DND-41 (cell line): ENCODE measurements around the gene DIS3L2.

Experiments
- ATAC-seq: fragments of 200-7000 bp; cut with Tn5 transposase; 3 replicates; pipeline ENCODE4 v1.9.1; 2021; ENCODE audit warnings: low read depth; ENCODE audit not compliant: insufficient read depth
- DNase-seq: peaks from one replicate; pipeline ENCODE4 v3.0.0-alpha.2; 2020
- H2AFZ ChIP-seq: 2 replicates; pipeline ENCODE4 v1.6.0; 2012; ENCODE audit warnings: low read depth, low read length
- H3K27ac ChIP-seq: 2 replicates; pipeline ENCODE4 v1.5.1; 2012; ENCODE audit warnings: low read length, inconsistent platforms
- H3K27me3 ChIP-seq: fragments of 200-600 bp; sonication (generic); 2 replicates; pipeline ENCODE4 v1.6.0; 2012; ENCODE audit warnings: low read length, mild to moderate bottlenecking, inconsistent platforms; ENCODE audit not compliant: insufficient read depth, poor library complexity
- H3K36me3 ChIP-seq: 2 replicates; pipeline ENCODE4 v1.5.1; 2012; ENCODE audit warnings: low read length, inconsistent platforms; ENCODE audit not compliant: insufficient read depth
- H3K4me1 ChIP-seq: 2 replicates; pipeline ENCODE4 v1.5.1; 2012; ENCODE audit warnings: mild to moderate bottlenecking, low read length; ENCODE audit not compliant: insufficient read depth
- H3K4me2 ChIP-seq: 2 replicates; pipeline ENCODE4 v1.6.0; 2012; ENCODE audit warnings: mild to moderate bottlenecking, moderate library complexity, low read length, inconsistent platforms; ENCODE audit not compliant: insufficient read depth
- H3K4me3 ChIP-seq, 2 experiments: fragments of 200-600 bp in 1 of 2; shearing (Covaris generic) in 1 of 2; 2 replicates each; pipeline ENCODE4 v1.5.1; 2012 to 2016; ENCODE audit warnings: inconsistent platforms in 2 of 2, low read length in 2 of 2, mild to moderate bottlenecking in 2 of 2, low read depth in 1 of 2, moderate library complexity in 1 of 2
- H3K79me2 ChIP-seq: 2 replicates; pipeline ENCODE4 v1.6.0; 2012; ENCODE audit warnings: low read length, inconsistent platforms; ENCODE audit not compliant: insufficient read depth
- H3K9ac ChIP-seq: 2 replicates; pipeline ENCODE4 v1.6.0; 2012; ENCODE audit warnings: low read depth, mild to moderate bottlenecking, inconsistent platforms, low read length, moderate library complexity
- H3K9me3 ChIP-seq: 2 replicates; pipeline ENCODE4 v1.5.1; 2012; ENCODE audit warnings: low read length, moderate library complexity, mild to moderate bottlenecking, inconsistent platforms; ENCODE audit not compliant: insufficient read depth, severe bottlenecking
- H4K20me1 ChIP-seq: 2 replicates; pipeline ENCODE4 v1.6.0; 2012; ENCODE audit warnings: low read length; ENCODE audit not compliant: insufficient read depth
- CTCF ChIP-seq: IDR thresholded peaks from 2 replicates; pipeline ENCODE4 v1.5.1; 2012; ENCODE audit warnings: borderline replicate concordance, low read length, moderate library complexity, mild to moderate bottlenecking; ENCODE audit not compliant: poor library complexity, severe bottlenecking; ENCODE audit errors: extremely low read depth
- EZH2 ChIP-seq: IDR thresholded peaks from 3 replicates; pipeline ENCODE4 v1.6.1; 2012; ENCODE audit warnings: borderline replicate concordance, low read depth, mild to moderate bottlenecking, moderate library complexity, low read length, inconsistent platforms; ENCODE audit not compliant: severe bottlenecking

Gene DIS3L2

DNA sequence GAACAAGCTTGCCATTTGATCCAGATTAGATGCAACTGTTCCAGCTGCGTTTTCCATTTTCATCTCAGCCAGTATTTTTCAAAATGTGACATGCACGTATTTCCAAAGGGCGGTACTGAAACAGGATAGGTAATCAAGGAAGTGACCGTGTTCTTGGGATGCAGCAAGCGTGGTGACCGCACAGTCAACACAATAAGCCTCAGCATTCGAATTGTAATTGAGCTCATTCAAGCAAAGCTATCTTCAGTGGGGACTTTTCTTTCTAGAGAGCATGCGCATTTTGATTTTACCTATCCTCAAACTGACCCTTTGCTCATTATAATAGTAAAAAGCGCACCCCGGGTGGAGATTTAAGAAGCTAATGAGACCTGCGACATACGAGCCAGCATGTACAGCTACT lies 413.7 kb downstream of the DIS3L2 start:
- no peak overlapping the region for H2AFZ ChIP-seq
- no peaks in the 10 kb centered on the region for H3K9me3 ChIP-seq
- TF ChIP-seq CTCF (no peak), EZH2 (no peak)
- DNase-seq (no peak), ATAC-seq (no peak)
- H3K79me2 ChIP-seq = no peaks in the 10 kb centered on the region
- no peak overlapping the region for H3K4me3 ChIP-seq
- no peaks in the 10 kb centered on the region for H3K36me3 ChIP-seq
- H3K9ac ChIP-seq = no peak overlapping the region
- no peaks in the 10 kb centered on the region for H3K27me3 ChIP-seq
- no peak overlapping the region for H3K4me2 ChIP-seq
- no peak overlapping the region for H3K27ac ChIP-seq
- H4K20me1 ChIP-seq = no peaks in the 10 kb centered on the region
- no peaks in the 10 kb centered on the region for H3K4me1 ChIP-seq

GRCh38 chr2:232376260-232376659 lies 414.7 kb downstream of the DIS3L2 start:
- ATAC-seq (no peak), DNase-seq (no peak)
- H2AFZ ChIP-seq = no peak overlapping the region
- no peaks in the 10 kb centered on the region for H3K79me2 ChIP-seq
- no peaks in the 10 kb centered on the region for H3K36me3 ChIP-seq
- no peak overlapping the region for H3K27ac ChIP-seq
- no peaks in the 10 kb centered on the region for H3K9me3 ChIP-seq
- no peaks in the 10 kb centered on the region for H3K4me1 ChIP-seq
- H3K4me2 ChIP-seq = no peak overlapping the region
- no peak overlapping the region for H3K9ac ChIP-seq
- no peaks in the 10 kb centered on the region for H3K27me3 ChIP-seq
- H4K20me1 ChIP-seq = no peaks in the 10 kb centered on the region
- TF ChIP-seq CTCF = no peak
- TF ChIP-seq EZH2 = no peak
- H3K4me3 ChIP-seq = no peak overlapping the region

DNA sequence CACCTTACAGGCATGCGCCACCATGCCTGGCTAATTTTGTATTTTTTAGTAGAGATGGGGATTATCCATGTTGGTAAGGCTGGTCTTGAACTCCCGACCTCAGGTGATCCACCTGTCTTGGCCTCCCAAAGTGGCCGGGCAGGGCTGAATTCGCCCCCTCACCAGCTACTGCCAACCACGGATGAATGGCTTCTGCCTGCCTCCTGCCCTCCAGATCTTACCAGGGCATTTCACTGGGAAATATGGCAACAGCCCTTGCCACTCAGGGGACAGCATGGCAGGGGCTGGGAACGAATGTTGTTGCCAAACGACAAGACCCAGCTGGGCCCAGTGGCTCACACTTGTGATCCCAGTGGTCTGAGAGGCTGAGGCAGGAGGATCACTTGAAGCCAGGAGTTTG lies 415.2 kb downstream of the DIS3L2 start:
- no peak overlapping the region for H3K4me2 ChIP-seq
- no peaks in the 10 kb centered on the region for H3K79me2 ChIP-seq
- no peak overlapping the region for H3K27ac ChIP-seq
- no peak overlapping the region for H2AFZ ChIP-seq
- no peaks in the 10 kb centered on the region for H3K4me1 ChIP-seq
- H3K9ac ChIP-seq = no peak overlapping the region
- TF ChIP-seq CTCF (no peak), EZH2 (no peak)
- no peaks in the 10 kb centered on the region for H3K9me3 ChIP-seq
- no peaks in the 10 kb centered on the region for H4K20me1 ChIP-seq
- H3K27me3 ChIP-seq = no peaks in the 10 kb centered on the region
- no peak for DNase-seq
- no peak overlapping the region for H3K4me3 ChIP-seq
- ATAC-seq = no peak
- H3K36me3 ChIP-seq = no peaks in the 10 kb centered on the region

- Histone ChIP-seq H3K27me3 (no peaks in the 10 kb centered on the region), H3K4me2 (no peak overlapping the region), H3K9ac (no peak overlapping the region), H3K9me3 (no peaks in the 10 kb centered on the region), H3K4me1 (no peaks in the 10 kb centered on the region), H3K79me2 (no peaks in the 10 kb centered on the region), H3K27ac (no peak overlapping the region), H3K36me3 (no peaks in the 10 kb centered on the region), H4K20me1 (no peaks in the 10 kb centered on the region), H3K4me3 (no peak overlapping the region), H2AFZ (no peak overlapping the region)
- ATAC-seq (no peak), DNase-seq (no peak)
- TF ChIP-seq CTCF = no peak
- no peak for TF ChIP-seq EZH2
Observed at GRCh38 chr2:232377319-232377718, 415.8 kb downstream of the DIS3L2 start.
